Right lobe of liver (tissue), 6 donors: ENCODE results near the gene CCDC63. TPM values are rescaled to one million over a fixed set of nuclear protein-coding genes. Genes with fewer than 3 reads are reported as not detected.

Experiments
- ATAC-seq, 4 donors: fragments of 200-7000 bp; cut with Tn5 transposase; one replicate each; pipeline ENCODE4 v1.9.1; 2020; ENCODE audit warnings: mild to moderate bottlenecking in 4 of 4, moderate library complexity in 4 of 4
- DNase-seq, 3 donors: peaks; one replicate each; pipeline ENCODE4 v3.0.0-alpha.2; 2020
- H3K27ac ChIP-seq, 3 donors: fragments of 200-600 bp; one replicate each; pipeline ENCODE4 v1.8.0; 2022
- H3K27me3 ChIP-seq, 2 donors: fragments of 200-600 bp; one replicate each; pipeline ENCODE4 v1.8.0; 2022
- H3K36me3 ChIP-seq, 4 donors: fragments of 200-600 bp; sonication (generic) in 1 of 4; one replicate each; pipeline versions ENCODE4 v1.5.1 to v1.8.0; 2017 to 2022; ENCODE audit warnings: control low read depth in 1 of 4
- H3K4me1 ChIP-seq, 4 donors: fragments of 200-600 bp; sonication (generic) in 1 of 4; one replicate each; pipeline versions ENCODE4 v1.5.1 to v1.8.0; 2017 to 2022; ENCODE audit warnings: control low read depth in 1 of 4
- H3K4me3 ChIP-seq, 3 donors: fragments of 200-600 bp; one replicate each; pipeline ENCODE4 v1.8.0; 2022
- H3K9me3 ChIP-seq, 4 donors: fragments of 200-600 bp; sonication (generic) in 1 of 4; one replicate each; pipeline versions ENCODE4 v1.5.1 to v1.8.0; 2017 to 2022; ENCODE audit warnings: control low read depth in 1 of 4
- CTCF ChIP-seq, 4 donors: fragments of 200-600 bp in 3 of 4; fragments of 450-650 bp in 1 of 4; IDR thresholded peaks; one replicate each; pipeline versions ENCODE4 v1.5.1 to v1.8.0; 2016 to 2022; ENCODE audit warnings: antibody characterized with exemption in 4 of 4, mild to moderate bottlenecking in 2 of 4
- POLR2A ChIP-seq: fragments of 450-650 bp; IDR thresholded peaks from one replicate; pipeline ENCODE4 v1.6.1; 2017; ENCODE audit warnings: antibody characterized with exemption, mild to moderate bottlenecking
- WGBS: methylation state at CpG from one replicate; pipeline ENCODE4 v1.1.6; 2018; ENCODE audit warnings: low coverage, low lambda C conversion rate; ENCODE audit not compliant: insufficient coverage; ENCODE audit errors: missing lambda C conversion rate; 5-methylcytosine and 5-hydroxymethylcytosine counted together
- intact Hi-C, 2 donors: fragments of 100-400 bp; cut with DNase I; formaldehyde crosslinking; loops; one replicate each; pipeline versions ENCODE4 v1.11.2 to v1.14.1; 2022
- total RNA-seq, 6 experiments: library from RNA; depleted of rRNA in 2 of 6; stranded (reverse); fragments of >200 nt in 2 of 6; fragmentation: NEBNext Ultra II Directional in 3 of 6; extraction: Animal tissue kit (Norgen Biotek cat#: 25700) in 3 of 6; gene quantifications; one replicate each; pipeline versions ENCODE4 v1.1.0 to v1.2.4, GENCODE V29; 2016 to 2023
- donor health status: DM: no; HTN: yes; CAD: no.
- donor health status: DM: no; HTN: no; CAD: no.
- donor health status: DM: no; HTN: no; CAD: no.
- donor health status: DM: no; HTN: yes; CAD: no.
- donor health status: DM: no; HTN: yes; CAD: no.

CCDC63 gene
- total RNA-seq, 6 experiments from 2014 or later, result not detected

GRCh38 chr12:110844131-110844530 lies 2.7 kb upstream of the CCDC63 start:
- Histone ChIP-seq H3K4me3 (no peak overlapping the region), H3K36me3 (no peaks in the 10 kb centered on the region), H3K4me1 (no peaks in the 10 kb centered on the region), H3K9me3 (no peaks in the 10 kb centered on the region), H3K27me3 (no peaks in the 10 kb centered on the region), H3K27ac (no peak overlapping the region)
- intact Hi-C loops, result no loop called here
- ATAC-seq, result no peak
- TF ChIP-seq CTCF (IDR thresholded peaks at IDR 0.05) (no peak), POLR2A (no peak)
- WGBS, result 30% methylated on average over 3 of the region's 3 CpGs
- no peak for DNase-seq

GRCh38 chr12:110844551-110845338 lies 2.0 kb upstream of the CCDC63 start:
- DNase-seq (no peak), ATAC-seq (no peak)
- H3K4me3 ChIP-seq, result no peak overlapping the region
- intact Hi-C loops, result no loop called here
- TF ChIP-seq CTCF (IDR thresholded peaks at IDR 0.05) (no peak), POLR2A (no peak)
- no peaks in the 10 kb centered on the region for H3K4me1 ChIP-seq
- 53% methylated on average over 8 of the region's 15 CpGs for WGBS
- H3K27me3 ChIP-seq, result no peaks in the 10 kb centered on the region
- H3K36me3 ChIP-seq, result no peaks in the 10 kb centered on the region
- no peaks in the 10 kb centered on the region for H3K9me3 ChIP-seq
- H3K27ac ChIP-seq, result no peak overlapping the region

GRCh38 chr12:110845339-110845682 lies 1.5 kb upstream of the CCDC63 start:
- H3K4me1 ChIP-seq, result no peaks in the 10 kb centered on the region
- 57% methylated on average over 2 of the region's 4 CpGs for WGBS
- no peaks in the 10 kb centered on the region for H3K27me3 ChIP-seq
- no peak overlapping the region for H3K27ac ChIP-seq
- intact Hi-C loops, result no loop called here
- H3K4me3 ChIP-seq, result no peak overlapping the region
- H3K36me3 ChIP-seq, result no peaks in the 10 kb centered on the region
- no peak for ATAC-seq
- no peaks in the 10 kb centered on the region for H3K9me3 ChIP-seq
- TF ChIP-seq CTCF (IDR thresholded peaks at IDR 0.05), result no peak
- no peak for TF ChIP-seq POLR2A
- DNase-seq, result no peak

GRCh38 chr12:110848314-110848923 lies 1.6 kb downstream of the CCDC63 start:
- no peak for ATAC-seq
- no peak for TF ChIP-seq POLR2A
- no peak for TF ChIP-seq CTCF (IDR thresholded peaks at IDR 0.05)

More at GRCh38 chr12:110848314-110848923, 1.6 kb downstream of the CCDC63 start:
- DNase-seq, result no peak
- Histone ChIP-seq H3K4me3 (no peak overlapping the region), H3K27me3 (no peaks in the 10 kb centered on the region), H3K4me1 (no peaks in the 10 kb centered on the region), H3K27ac (no peak overlapping the region), H3K9me3 (no peaks in the 10 kb centered on the region), H3K36me3 (no peaks in the 10 kb centered on the region)
- intact Hi-C loops, result no loop called here
- WGBS, result 70% methylated on average over 2 of the region's 6 CpGs
